Adrenal gland (tissue), 12 donors: ENCODE data around the gene GJC1. TPM values are rescaled to one million over a fixed set of nuclear protein-coding genes. Genes with fewer than 3 reads are reported as not detected.
"Not testable (repeated sequence)": the region's sequence is repeated elsewhere in the genome, so short reads cannot be mapped to it uniquely, and the experiment has no call there.

Source experiments
- DNase-seq, 7 donors: peaks; one replicate each; pipeline ENCODE4 v3.0.0-alpha.2; 2019 to 2020
- H3K27ac ChIP-seq, 5 donors: fragments of 200-600 bp; sonication (generic) in 4 of 5; 1 replicate in 3 of 5; 2 replicates in 2 of 5; pipeline versions ENCODE4 v1.5.1 to v1.8.0; 2016 to 2020; ENCODE audit warnings: mild to moderate bottlenecking in 1 of 5
- H3K27me3 ChIP-seq: fragments of 200-600 bp; 2 replicates; pipeline ENCODE4 v1.8.0; 2021
- H3K36me3 ChIP-seq, 2 donors: fragments of 200-600 bp; replicated peaks in 1 of 2; 1 replicate in 1 of 2; 2 replicates in 1 of 2; pipeline versions ENCODE4 v1.5.1 to v1.8.0; 2018 to 2022
- H3K4me1 ChIP-seq, 2 donors: fragments of 200-600 bp; replicated peaks in 1 of 2; 1 replicate in 1 of 2; 2 replicates in 1 of 2; pipeline versions ENCODE4 v1.5.1 to v1.8.0; 2018 to 2021
- H3K4me3 ChIP-seq, 4 donors: fragments of 200-600 bp; sonication (generic) in 3 of 4; one replicate each; pipeline ENCODE4 v1.5.1; 2016 to 2018
- H3K9me3 ChIP-seq, 3 donors: fragments of 200-600 bp; sonication (generic) in 1 of 3; replicated peaks in 1 of 3; 1 replicate in 2 of 3; 2 replicates in 1 of 3; pipeline versions ENCODE4 v1.5.1 to v1.8.0; 2016 to 2021
- POLR2A ChIP-seq, 2 donors: fragments of 450-650 bp; IDR thresholded peaks; one replicate each; pipeline ENCODE4 v1.6.1; 2017; ENCODE audit warnings: antibody characterized with exemption in 2 of 2, mild to moderate bottlenecking in 2 of 2, moderate library complexity in 1 of 2
- WGBS, 4 donors: extraction: QIAGEN DNeasy Blood & Tissue Kit in 2 of 4; methylation state at CpG; one replicate each; pipeline versions ENCODE4 v1.1.5 to v1.1.7; 2013 to 2017; 5-methylcytosine and 5-hydroxymethylcytosine counted together
- intact Hi-C, 2 donors: fragments of 100-400 bp; cut with DNase I; formaldehyde crosslinking; loops; one replicate each; pipeline versions ENCODE4 v1.14.1 to v1.15.0; 2022 to 2023
- polyA plus RNA-seq, 3 donors: library from polyadenylated mRNA; stranded (reverse); fragments of 200-250 nt in 2 of 3; fragments of 350-450 nt in 1 of 3; fragmentation: Illumina TruSeq in 1 of 3; extraction: RNeasy Lipid Tissue Mini Kit (QIAGEN cat#74804) in 1 of 3; gene quantifications; one replicate each; pipeline ENCODE4 v1.2.3, GENCODE V29; 2013 to 2014
- total RNA-seq, 9 donors: library from RNA; depleted of rRNA in 4 of 9; stranded (reverse); fragments of >200 nt in 4 of 9; fragments of 120-200 nt in 1 of 9; fragmentation: NEBNext Ultra II Directional in 1 of 9; extraction: Animal tissue kit (Norgen Biotek cat#: 25700) in 1 of 9; gene quantifications; one replicate each; pipeline versions ENCODE4 v1.1.0 to v1.2.4, GENCODE V29; 2013 to 2023
- TF ChIP-seq, protein P1 (sequence below), 6 experiments: fragments of 450-650 bp in 4 of 6; fragments of 200-600 bp in 2 of 6; sonication (generic) in 1 of 6; IDR thresholded peaks; 1 replicate in 5 of 6; 2 replicates in 1 of 6; pipeline versions ENCODE4 v1.5.1 to v1.8.0; 2016 to 2021; ENCODE audit warnings: antibody characterized with exemption in 6 of 6, mild to moderate bottlenecking in 2 of 6, moderate library complexity in 1 of 6
- donor health status: healthy with polysubstance abuse.
- donor health status: Bipolar disorder and iron deficiency.
- donor health status: DM: yes; HTN: yes; CAD: no.
- donor health status: DM: no; HTN: no; CAD: no.
- donor health status: DM: no; HTN: no; CAD: no.
- donor health status: DM: yes; HTN: yes; CAD: no.

Gene GJC1
- total and polyA plus RNA-seq, 12 donors = 0.69 to 12.3 (median 2.1) TPM

DNA sequence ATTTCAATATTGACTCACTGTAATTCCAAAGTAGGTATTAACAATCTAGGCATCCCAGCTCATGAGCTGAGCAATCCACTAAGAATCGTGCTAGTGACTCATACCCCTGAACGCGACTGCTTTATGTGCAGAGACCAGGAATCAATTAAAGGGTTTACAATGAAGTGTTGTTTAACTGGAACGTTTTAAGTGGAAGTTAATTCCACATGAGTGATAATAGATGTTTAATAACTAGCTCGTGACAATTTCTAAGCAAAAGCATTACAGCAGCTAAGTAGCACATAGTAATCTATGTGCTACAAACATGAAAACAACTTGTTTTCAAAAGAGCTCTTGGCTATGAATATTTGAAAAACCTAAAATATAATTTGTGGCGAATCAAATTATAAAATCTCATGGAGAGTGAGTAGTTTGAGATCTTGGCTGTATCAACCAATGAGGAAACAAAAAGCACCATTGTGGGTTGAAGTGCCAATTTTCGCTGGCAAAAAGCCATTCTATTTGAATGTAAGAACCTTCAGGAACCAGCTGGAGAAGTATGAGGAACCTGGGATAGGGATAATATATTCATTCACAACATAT, 9.4 kb downstream of the GJC1 start:
- TF ChIP-seq, protein P1, sequence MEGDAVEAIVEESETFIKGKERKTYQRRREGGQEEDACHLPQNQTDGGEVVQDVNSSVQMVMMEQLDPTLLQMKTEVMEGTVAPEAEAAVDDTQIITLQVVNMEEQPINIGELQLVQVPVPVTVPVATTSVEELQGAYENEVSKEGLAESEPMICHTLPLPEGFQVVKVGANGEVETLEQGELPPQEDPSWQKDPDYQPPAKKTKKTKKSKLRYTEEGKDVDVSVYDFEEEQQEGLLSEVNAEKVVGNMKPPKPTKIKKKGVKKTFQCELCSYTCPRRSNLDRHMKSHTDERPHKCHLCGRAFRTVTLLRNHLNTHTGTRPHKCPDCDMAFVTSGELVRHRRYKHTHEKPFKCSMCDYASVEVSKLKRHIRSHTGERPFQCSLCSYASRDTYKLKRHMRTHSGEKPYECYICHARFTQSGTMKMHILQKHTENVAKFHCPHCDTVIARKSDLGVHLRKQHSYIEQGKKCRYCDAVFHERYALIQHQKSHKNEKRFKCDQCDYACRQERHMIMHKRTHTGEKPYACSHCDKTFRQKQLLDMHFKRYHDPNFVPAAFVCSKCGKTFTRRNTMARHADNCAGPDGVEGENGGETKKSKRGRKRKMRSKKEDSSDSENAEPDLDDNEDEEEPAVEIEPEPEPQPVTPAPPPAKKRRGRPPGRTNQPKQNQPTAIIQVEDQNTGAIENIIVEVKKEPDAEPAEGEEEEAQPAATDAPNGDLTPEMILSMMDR (IDR thresholded peaks at IDR 0.05) = no peak
- no peak for TF ChIP-seq POLR2A (IDR thresholded peaks at IDR 0.05)
- no peaks in the 10 kb centered on the region for H3K4me1 ChIP-seq
- DNase-seq = no peak
- no peaks in the 10 kb centered on the region for H3K36me3 ChIP-seq
- 43 to 58% (median 52%) methylated on average over 7 of the region's 7 CpGs for WGBS, 4 donors
- peaks cover 24% of the 10 kb centered on the region for H3K27me3 ChIP-seq
- intact Hi-C loops = no loop called here
- no peak overlapping the region for H3K27ac ChIP-seq
- H3K4me3 ChIP-seq = no peak overlapping the region
- H3K9me3 ChIP-seq = no peaks in the 10 kb centered on the region

DNA sequence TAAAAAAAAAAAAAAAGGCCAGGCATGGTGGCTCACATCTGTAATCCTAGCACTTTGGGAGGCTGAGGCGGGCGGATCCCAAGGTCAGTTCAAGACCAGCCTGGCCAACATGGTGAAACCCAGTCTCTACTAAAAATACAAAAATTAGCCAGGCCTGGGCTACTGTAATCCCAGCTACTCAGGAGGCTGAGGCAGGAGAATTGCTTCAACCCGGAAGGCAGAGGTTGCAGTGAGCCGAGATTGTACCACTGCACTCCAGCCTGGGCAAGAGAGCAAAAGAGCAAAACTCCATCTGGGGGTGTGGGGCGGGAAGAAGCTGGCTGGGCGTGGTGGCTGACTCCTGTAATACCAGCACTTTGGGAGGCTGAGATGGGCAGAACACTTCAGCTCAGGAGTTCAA, 11.6 kb downstream of the GJC1 start:
- WGBS, 4 donors = 75 to 87% (median 81%) methylated on average over 6 of the region's 6 CpGs
- not testable (repeated sequence) for H3K9me3 ChIP-seq

DNA sequence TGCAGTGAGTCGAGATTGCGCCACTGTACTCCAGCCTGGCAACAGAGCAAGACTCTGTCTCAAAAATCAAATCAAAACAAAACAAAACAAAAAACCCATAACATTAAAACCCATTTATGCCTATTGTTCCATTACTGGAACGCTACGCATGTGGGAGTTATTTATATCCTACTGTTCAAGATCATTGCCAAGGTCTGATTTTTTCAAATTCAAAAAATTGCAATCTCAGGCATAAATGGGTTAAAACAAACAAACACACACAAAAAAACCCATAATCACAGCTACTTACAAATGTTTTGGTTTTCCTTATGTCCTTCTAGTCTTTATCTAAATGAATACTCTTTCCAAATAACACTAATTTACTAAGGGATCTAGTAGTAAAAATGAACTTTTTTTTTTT, 17.8 kb downstream of the GJC1 start:
- no peaks in the 10 kb centered on the region for H3K36me3 ChIP-seq
- H3K4me1 ChIP-seq = no peaks in the 10 kb centered on the region
- 68 to 79% (median 73%) methylated on average over 4 of the region's 4 CpGs for WGBS, 4 donors
- no peak for DNase-seq
- H3K27me3 ChIP-seq = no peaks in the 10 kb centered on the region
- no peaks in the 10 kb centered on the region for H3K9me3 ChIP-seq
- intact Hi-C loops = no loop called here
- TF ChIP-seq, protein P1 (IDR thresholded peaks at IDR 0.05) = no peak
- TF ChIP-seq POLR2A (IDR thresholded peaks at IDR 0.05) = no peak
- H3K4me3 ChIP-seq = no peak overlapping the region
- H3K27ac ChIP-seq = no peak overlapping the region

More for the DNA sequence above, 11.6 kb downstream of the GJC1 start:
- peaks cover 17% of the 10 kb centered on the region for H3K27me3 ChIP-seq
- H3K4me1 ChIP-seq, intact Hi-C loops, H3K36me3 ChIP-seq, DNase-seq, H3K4me3 ChIP-seq, H3K27ac ChIP-seq: not testable (repeated sequence)

DNA sequence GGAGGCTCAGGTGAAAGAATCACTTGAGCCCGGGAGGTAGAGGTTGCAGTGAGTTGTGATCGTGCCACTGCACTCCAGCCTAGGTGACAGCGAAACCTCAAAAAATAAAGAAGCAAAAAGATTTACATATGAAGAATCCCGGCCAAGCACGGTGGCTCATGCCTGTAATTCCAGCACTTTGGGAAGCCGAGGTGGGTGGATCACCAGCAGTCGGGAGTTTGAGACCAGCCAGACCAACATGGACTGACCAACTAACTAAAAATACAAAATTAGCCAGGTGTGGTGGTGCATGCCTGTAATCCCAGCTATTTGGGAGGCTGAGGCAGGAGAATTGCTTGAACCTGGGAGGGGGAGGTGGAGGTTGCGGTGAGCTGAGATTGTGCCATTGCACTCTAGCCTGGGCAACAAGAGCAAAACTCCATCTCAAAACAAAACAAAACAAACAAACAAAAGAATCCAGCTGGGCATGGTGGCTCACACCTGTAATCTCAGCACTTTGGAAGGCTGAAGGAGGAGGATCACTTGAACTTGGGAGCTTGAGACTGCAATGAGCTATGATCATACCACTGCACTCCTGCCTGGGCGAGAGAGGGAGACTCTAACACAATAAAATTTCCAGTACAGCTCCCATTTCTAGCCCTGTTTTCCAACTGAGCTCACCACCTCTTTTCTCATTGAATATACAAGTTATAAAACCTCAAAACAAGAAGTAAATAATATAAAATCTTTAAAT, 21.3 kb downstream of the GJC1 start:
- H3K36me3 ChIP-seq, intact Hi-C loops, H3K4me1 ChIP-seq, H3K27me3 ChIP-seq, H3K9me3 ChIP-seq, H3K4me3 ChIP-seq, H3K27ac ChIP-seq: not testable (repeated sequence)
- peak in 1 of 7 donors; percentile 5 for DNase-seq
- WGBS, 4 donors = 94 to 97% (median 94%) methylated on average over 9 of the region's 9 CpGs

DNA sequence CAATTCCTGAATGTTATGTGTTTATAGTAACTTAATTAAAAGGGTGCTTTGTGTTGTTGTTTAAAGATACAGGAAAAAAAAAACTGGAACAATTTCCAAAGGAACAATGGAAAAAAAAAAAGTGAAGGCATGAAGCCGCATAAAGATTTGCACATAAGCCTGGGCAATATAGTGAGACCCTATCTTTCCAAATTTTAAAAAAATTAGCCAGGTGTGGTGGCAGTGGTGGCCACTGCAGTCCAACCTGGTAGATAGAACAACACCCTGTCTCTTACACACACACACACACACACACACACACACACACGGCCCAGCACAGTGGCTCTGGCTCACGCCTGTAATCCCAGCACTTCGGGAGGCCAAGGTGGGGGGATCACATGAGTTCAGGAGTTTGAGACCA, 21.9 kb downstream of the GJC1 start:
- Histone ChIP-seq H3K36me3 (no peaks in the 10 kb centered on the region), H3K27me3 (peaks cover 4% of the 10 kb centered on the region), H3K9me3 (no peaks in the 10 kb centered on the region), H3K27ac (no peak overlapping the region), H3K4me3 (no peak overlapping the region), H3K4me1 (no peaks in the 10 kb centered on the region)
- DNase-seq = no peak
- no peak for TF ChIP-seq POLR2A (IDR thresholded peaks at IDR 0.05)
- TF ChIP-seq, protein P1 (IDR thresholded peaks at IDR 0.05) = no peak
- WGBS, 4 donors = 63 to 88% (median 84%) methylated on average over 2 to 4 of the region's 4 CpGs
- intact Hi-C loops = no loop called here
